ENCODE measurements around the gene PTPN7. TPM values are rescaled to one million over a fixed set of nuclear protein-coding genes. Genes with fewer than 3 reads are reported as not detected.
A peak's percentile ranks its signal among the peaks of the same experiment; 100 is the strongest.

Gene PTPN7
- total and polyA plus RNA-seq, 2 donors (not counting 3 experiments of a cell fraction or from before 2014, with no cell fraction given) = 0.86 to 1.8 TPM

DNA sequence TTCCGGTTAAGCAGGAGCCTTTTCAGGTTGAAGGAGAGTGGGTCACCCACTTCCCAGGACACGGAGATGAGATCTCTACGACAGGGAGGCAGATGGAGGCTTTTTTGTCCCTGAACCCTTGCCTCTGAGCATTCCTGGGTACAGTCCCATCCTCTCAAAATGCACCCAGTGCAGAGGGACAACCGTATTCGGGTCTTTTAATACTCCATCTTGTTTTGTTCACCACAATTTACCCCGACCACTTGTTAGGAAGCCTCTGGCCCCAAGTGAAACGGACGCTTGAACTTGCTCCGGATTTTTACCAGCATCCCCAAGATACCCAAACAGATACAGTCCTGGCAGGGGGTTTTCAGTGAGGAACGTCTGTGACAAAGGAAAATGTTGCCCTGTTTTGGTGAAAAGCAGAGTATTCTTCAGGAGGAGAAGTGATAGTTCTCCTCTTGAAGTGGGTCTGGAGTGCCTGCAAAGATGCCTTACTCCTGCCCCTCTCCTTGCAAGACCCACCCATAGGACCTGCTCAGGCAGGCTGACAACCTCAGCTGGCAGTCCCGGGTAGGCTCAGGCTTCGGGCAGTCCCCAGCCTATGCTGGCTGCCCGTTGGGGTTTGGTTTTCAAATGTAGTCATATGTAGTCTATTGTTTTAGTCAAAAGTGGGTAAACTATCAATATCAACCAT, 15.2 kb downstream of the PTPN7 start:
- ChIA-PET POLR2A (no interaction called here), CTCF (interaction anchor here (1.3 kb wide), 1 partner anchor 9 kb away, joined by 4 read pairs; no protein-coding TSS in a partner anchor)
- peak overlapping the region; percentile 92 for H3K4me2 ChIP-seq (ENCODE audit: insufficient read depth, low read length)
- peak; percentile 30 for DNase-seq (ENCODE audit: low read depth, low spot score)
- peaks cover 0 to 2% of the 10 kb centered on the region in 2 experiments for H3K36me3 ChIP-seq (ENCODE audit: control insufficient read depth in 2 of 2, extremely low read depth in 1 of 2, insufficient read depth in 2 of 2, low read length in 2 of 2)
- peak overlapping the region; percentile 40 for H3K27ac ChIP-seq (ENCODE audit: insufficient read depth, low read depth, low read length)
- peak overlapping the region; percentile 68 to 94 (median 77) for H3K4me3 ChIP-seq (replicated peaks in 1 of 3; ENCODE audit: insufficient read depth in 1 of 3, low read depth in 1 of 3, low read length in 3 of 3)
- peak; percentile 18 for FAIRE-seq
- peak overlapping the region; percentile 81 for H3K9ac ChIP-seq (replicated peaks; ENCODE audit: extremely low read depth, insufficient read depth, low read length)
- intact Hi-C loops (cut with micrococcal nuclease) = no loop called here
- peaks cover 21% of the 10 kb centered on the region for H3K4me1 ChIP-seq (ENCODE audit: control insufficient read depth, extremely low read depth, insufficient read depth, low read length)
- no peak for TF ChIP-seq POLR2AphosphoS5 (IDR thresholded peaks at IDR 0.05; ENCODE audit: insufficient read depth, low read depth, low read length)
- TF ChIP-seq JUN (IDR thresholded peaks at IDR 0.05; ENCODE audit: borderline replicate concordance, insufficient read depth, insufficient read length, low read depth) = no peak
- TF ChIP-seq GATA2 (IDR thresholded peaks at IDR 0.05; ENCODE audit: insufficient read depth, insufficient read length, low read depth, low read length) = no peak
- TF ChIP-seq, protein P1, sequence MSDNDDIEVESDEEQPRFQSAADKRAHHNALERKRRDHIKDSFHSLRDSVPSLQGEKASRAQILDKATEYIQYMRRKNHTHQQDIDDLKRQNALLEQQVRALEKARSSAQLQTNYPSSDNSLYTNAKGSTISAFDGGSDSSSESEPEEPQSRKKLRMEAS (IDR thresholded peaks at IDR 0.05; ENCODE audit: insufficient read depth, insufficient read length) = no peak
- no peak for TF ChIP-seq POLR2A (IDR thresholded peaks at IDR 0.05; ENCODE audit: low read depth, low read length)
- no peak for TF ChIP-seq CTCF (IDR thresholded peaks at IDR 0.05; ENCODE audit: extremely low read depth in 1 of 2, insufficient read depth in 1 of 2, low read depth in 1 of 2, low read length in 2 of 2)
- TF ChIP-seq FOS (IDR thresholded peaks at IDR 0.05; ENCODE audit: borderline replicate concordance, insufficient read depth, low read length) = no peak
- TF ChIP-seq EZH2 (IDR thresholded peaks at IDR 0.05; ENCODE audit: borderline replicate concordance, low read depth, low read length, severe bottlenecking) = no peak
- no peak for TF ChIP-seq MYC (IDR thresholded peaks at IDR 0.05; ENCODE audit: low read depth, low read length)
- no peaks in the 10 kb centered on the region for H3K27me3 ChIP-seq (ENCODE audit: control insufficient read depth in 2 of 2, insufficient read depth in 2 of 2, low read length in 2 of 2)
- H3K9me1 ChIP-seq (replicated peaks; ENCODE audit: control insufficient read depth, extremely low read depth, insufficient read depth, low read length) = no peaks in the 10 kb centered on the region
- peaks cover 45% of the 10 kb centered on the region for H3K79me2 ChIP-seq (ENCODE audit: control insufficient read depth, insufficient read depth, low read length)
- peaks cover 6% of the 10 kb centered on the region for H4K20me1 ChIP-seq (replicated peaks; ENCODE audit: control insufficient read depth, extremely low read depth, insufficient read depth, low read length)
- H3K9me3 ChIP-seq (replicated peaks; ENCODE audit: control insufficient read depth, insufficient read depth, low read length) = no peaks in the 10 kb centered on the region
- BruUV-seq (replicated peaks) = TSS peak; percentile 46
- peak overlapping the region; percentile 96 for H2AFZ ChIP-seq (ENCODE audit: low read depth, low read length)
- dilution Hi-C loops (cut with MboI; ENCODE audit: extremely low pct_ligation_motif_present, low sequenced_read_pairs) = no loop called here

Data from endothelial cell of umbilical vein (primary cell).